Subcutaneous abdominal adipose tissue (tissue), 5 donors: ENCODE results near the gene STAMBPL1.
A peak's percentile ranks its signal among the peaks of the same experiment; 100 is the strongest.

Experiments
- H3K27ac ChIP-seq: one replicate; pipeline ENCODE4 v1.7.0; 2013; ENCODE audit warnings: low read depth, mild to moderate bottlenecking, inconsistent platforms, low read length, moderate library complexity
- H3K27me3 ChIP-seq, 5 donors: one replicate each; pipeline ENCODE4 v1.7.0; 2013; ENCODE audit warnings: low read length in 5 of 5, inconsistent platforms in 1 of 5; ENCODE audit not compliant: control insufficient read depth in 5 of 5, insufficient read depth in 4 of 5
- H3K36me3 ChIP-seq, 5 donors: one replicate each; pipeline ENCODE4 v1.7.0; 2013; ENCODE audit warnings: low read length in 5 of 5; ENCODE audit not compliant: control insufficient read depth in 5 of 5, insufficient read depth in 5 of 5
- H3K4me1 ChIP-seq, 5 donors: one replicate each; pipeline ENCODE4 v1.7.0; 2013; ENCODE audit warnings: low read length in 5 of 5, mild to moderate bottlenecking in 3 of 5, moderate library complexity in 1 of 5; ENCODE audit not compliant: control insufficient read depth in 5 of 5, insufficient read depth in 5 of 5
- H3K4me3 ChIP-seq, 5 donors: one replicate each; pipeline ENCODE4 v1.7.0; 2013; ENCODE audit warnings: low read length in 5 of 5, low read depth in 1 of 5
- H3K9ac ChIP-seq, 5 donors: one replicate each; pipeline ENCODE4 v1.7.0; 2013; ENCODE audit warnings: low read length in 5 of 5, mild to moderate bottlenecking in 4 of 5, moderate library complexity in 3 of 5
- H3K9me3 ChIP-seq, 5 donors: one replicate each; pipeline ENCODE4 v1.7.0; 2013; ENCODE audit warnings: low read length in 5 of 5; ENCODE audit not compliant: control insufficient read depth in 5 of 5
- donor health status: healthy.
- donor health status: healthy.
- donor health status: healthy.
- donor health status: healthy.
- donor health status: healthy.

Gene STAMBPL1

GRCh38 chr10:88890681-88891381, 10.8 kb downstream of the STAMBPL1 start:
- Histone ChIP-seq H3K36me3 (no peaks in the 10 kb centered on the region), H3K27me3 (no peaks in the 10 kb centered on the region), H3K27ac (no peak overlapping the region), H3K4me3 (no peak overlapping the region), H3K4me1 (peaks cover 4 to 29% (median 18%) of the 10 kb centered on the region in 5 donors), H3K9me3 (no peaks in the 10 kb centered on the region), H3K9ac (no peak overlapping the region)

GRCh38 chr10:88892222-88892967, 12.3 kb downstream of the STAMBPL1 start:
- Histone ChIP-seq H3K27ac (peak overlapping the region; percentile 43), H3K4me1 (peaks cover 4 to 42% (median 31%) of the 10 kb centered on the region in 5 donors), H3K9ac (no peak overlapping the region), H3K4me3 (no peak overlapping the region), H3K27me3 (no peaks in the 10 kb centered on the region), H3K36me3 (no peaks in the 10 kb centered on the region), H3K9me3 (no peaks in the 10 kb centered on the region)

GRCh38 chr10:88893611-88894010, 13.6 kb downstream of the STAMBPL1 start:
- Histone ChIP-seq H3K4me1 (peaks cover 4 to 42% (median 34%) of the 10 kb centered on the region in 5 donors), H3K4me3 (no peak overlapping the region), H3K27ac (peak overlapping the region; percentile 89), H3K9me3 (no peaks in the 10 kb centered on the region), H3K36me3 (no peaks in the 10 kb centered on the region), H3K9ac (peak overlapping the region in 3 of 5 donors; percentile 13 to 35 (median 21)), H3K27me3 (no peaks in the 10 kb centered on the region)

- H3K27ac ChIP-seq, result peak overlapping the region; percentile 87
- H3K36me3 ChIP-seq, result no peaks in the 10 kb centered on the region
- no peaks in the 10 kb centered on the region for H3K9me3 ChIP-seq
- no peak overlapping the region for H3K9ac ChIP-seq
- no peak overlapping the region for H3K4me3 ChIP-seq
- H3K27me3 ChIP-seq, result no peaks in the 10 kb centered on the region
- H3K4me1 ChIP-seq, result peaks cover 4 to 49% (median 44%) of the 10 kb centered on the region in 5 donors
Measured at GRCh38 chr10:88895250-88895649, 15.2 kb downstream of the STAMBPL1 start.

GRCh38 chr10:88896372-88896993, 16.4 kb downstream of the STAMBPL1 start:
- peak overlapping the region in 3 of 5 donors; percentile 49 to 57 (median 57) for H3K9ac ChIP-seq
- H3K4me3 ChIP-seq, result no peak overlapping the region
- no peaks in the 10 kb centered on the region for H3K27me3 ChIP-seq
- no peaks in the 10 kb centered on the region for H3K36me3 ChIP-seq
- H3K27ac ChIP-seq, result peak overlapping the region; percentile 87
- peaks cover 4 to 53% (median 46%) of the 10 kb centered on the region in 5 donors for H3K4me1 ChIP-seq
- no peaks in the 10 kb centered on the region for H3K9me3 ChIP-seq

GRCh38 chr10:88896994-88897853, 17.2 kb downstream of the STAMBPL1 start:
- Histone ChIP-seq H3K36me3 (peaks cover 0 to 3% (median 3%) of the 10 kb centered on the region in 5 donors), H3K27ac (peak overlapping the region; percentile 87), H3K9me3 (no peaks in the 10 kb centered on the region), H3K9ac (peak overlapping the region in 3 of 5 donors; percentile 49 to 57 (median 57)), H3K4me1 (peaks cover 4 to 57% (median 46%) of the 10 kb centered on the region in 5 donors), H3K27me3 (no peaks in the 10 kb centered on the region), H3K4me3 (no peak overlapping the region)

GRCh38 chr10:88898727-88899126, 18.7 kb downstream of the STAMBPL1 start:
- Histone ChIP-seq H3K36me3 (peaks cover 0 to 10% (median 4%) of the 10 kb centered on the region in 5 donors), H3K27ac (peak overlapping the region; percentile 87), H3K4me3 (no peak overlapping the region), H3K27me3 (no peaks in the 10 kb centered on the region), H3K9me3 (no peaks in the 10 kb centered on the region), H3K4me1 (peaks cover 4 to 58% (median 39%) of the 10 kb centered on the region in 5 donors), H3K9ac (no peak overlapping the region)

- H3K4me3 ChIP-seq, result no peak overlapping the region
- peaks cover 0 to 50% (median 30%) of the 10 kb centered on the region in 5 donors for H3K4me1 ChIP-seq
- no peak overlapping the region for H3K9ac ChIP-seq
- H3K27me3 ChIP-seq, result no peaks in the 10 kb centered on the region
- H3K27ac ChIP-seq, result peak overlapping the region; percentile 38
- peaks cover 5 to 17% (median 10%) of the 10 kb centered on the region in 5 donors for H3K36me3 ChIP-seq
- no peaks in the 10 kb centered on the region for H3K9me3 ChIP-seq
Measured at GRCh38 chr10:88899886-88900285, 19.8 kb downstream of the STAMBPL1 start.

GRCh38 chr10:88901206-88901983, 21.4 kb downstream of the STAMBPL1 start:
- no peaks in the 10 kb centered on the region for H3K9me3 ChIP-seq

More at GRCh38 chr10:88901206-88901983, 21.4 kb downstream of the STAMBPL1 start:
- peaks cover 8 to 22% (median 14%) of the 10 kb centered on the region in 5 donors for H3K36me3 ChIP-seq
- peak overlapping the region; percentile 20 for H3K27ac ChIP-seq
- H3K4me1 ChIP-seq, result peaks cover 0 to 36% (median 25%) of the 10 kb centered on the region in 5 donors
- H3K9ac ChIP-seq, result no peak overlapping the region
- no peaks in the 10 kb centered on the region for H3K27me3 ChIP-seq
- H3K4me3 ChIP-seq, result no peak overlapping the region
